Transverse colon (tissue), 4 donors: ENCODE measurements around the gene CFI.

Source experiments
- CTCF ChIP-seq, 5 experiments: fragments of 200-600 bp in 3 of 5; fragments of 450-650 bp in 2 of 5; sonication (generic) in 3 of 5; IDR thresholded peaks; 1 replicate in 2 of 5; 2 replicates in 3 of 5; pipeline ENCODE4 v1.5.1; 2016 to 2017; ENCODE audit warnings: antibody characterized with exemption in 5 of 5, inconsistent platforms in 3 of 5, mild to moderate bottlenecking in 2 of 5, moderate library complexity in 1 of 5
- EP300 ChIP-seq: sonication (generic); formaldehyde crosslinking; IDR thresholded peaks from one replicate; pipeline ENCODE4 v1.6.1; 2017; ENCODE audit warnings: antibody characterized with exemption, low read depth
- POLR2A ChIP-seq: fragments of 450-650 bp; IDR thresholded peaks from one replicate; pipeline ENCODE4 v1.6.1; 2016; ENCODE audit warnings: antibody characterized with exemption, mild to moderate bottlenecking, moderate library complexity
- POLR2AphosphoS5 ChIP-seq, 3 donors: sonication (generic); formaldehyde crosslinking; IDR thresholded peaks; one replicate each; pipeline ENCODE4 v1.6.1; 2016; ENCODE audit warnings: antibody characterized with exemption in 3 of 3

- TF ChIP-seq CTCF (IDR thresholded peaks at IDR 0.05) (no peak), EP300 (no peak), POLR2AphosphoS5 (IDR thresholded peaks at IDR 0.05) (no peak), POLR2A (no peak)
Observed at GRCh38 chr4:109719604-109720003, 82.2 kb downstream of the CFI start.
